HepG2 (cell line): Measurements from ENCODE around the gene INSIG2. TPM values are rescaled to one million over a fixed set of nuclear protein-coding genes. Genes with fewer than 3 reads are reported as not detected.

ENCODE experiments used
- DZIP1 ChIP-seq: sonication (generic); formaldehyde crosslinking; IDR thresholded peaks from 2 replicates; pipeline ENCODE4 v1.5.0; 2020; ENCODE audit warnings: mild to moderate bottlenecking, missing genetic modification reagents
- EP300 ChIP-seq, 3 experiments: sonication (generic) in 1 of 3; formaldehyde crosslinking in 1 of 3; IDR thresholded peaks; 2 replicates each; pipeline versions ENCODE4 v1.5.1 to v1.6.1; 2011 to 2020; ENCODE audit warnings: low read depth in 2 of 3, low read length in 2 of 3, borderline replicate concordance in 1 of 3, improper control_type of control experiment in 1 of 3, mild to moderate bottlenecking in 1 of 3, missing genetic modification reagents in 1 of 3, moderate library complexity in 1 of 3
- FOXA1 ChIP-seq, 2 experiments: fragments of 450-650 bp in 1 of 2; sonication (generic) in 1 of 2; formaldehyde crosslinking in 1 of 2; IDR thresholded peaks; 2 replicates each; pipeline versions ENCODE4 v1.4.0 to v1.6.1; 2016 to 2020; ENCODE audit warnings: missing genetic modification reagents in 1 of 2
- FOXA3 ChIP-seq: IDR thresholded peaks from 2 replicates; pipeline ENCODE4 v1.6.1; 2016; ENCODE audit warnings: missing genetic modification reagents, missing compliant biosample characterization
- HDAC1 ChIP-seq: sonication (generic); formaldehyde crosslinking; IDR thresholded peaks from 2 replicates; pipeline ENCODE4 v1.5.1; 2020; ENCODE audit warnings: mild to moderate bottlenecking, missing genetic modification reagents
- POLR2A ChIP-seq, 2 experiments: IDR thresholded peaks; 2 replicates each; pipeline ENCODE4 v1.6.1; 2011; ENCODE audit warnings: low read depth in 2 of 2, low read length in 2 of 2, mild to moderate bottlenecking in 1 of 2, moderate library complexity in 1 of 2; ENCODE audit not compliant: insufficient read depth in 1 of 2
- POLR2AphosphoS5 ChIP-seq: IDR thresholded peaks from 2 replicates; pipeline ENCODE4 v1.6.1; 2012; ENCODE audit warnings: low read depth, low read length
- RERE ChIP-seq: IDR thresholded peaks from 2 replicates; pipeline ENCODE4 v1.6.1; 2016; ENCODE audit warnings: low read depth, missing genetic modification reagents, missing compliant biosample characterization
- SOX13 ChIP-seq, 3 experiments: fragments of 450-650 bp in 1 of 3; sonication (generic) in 1 of 3; formaldehyde crosslinking in 1 of 3; IDR thresholded peaks in 2 of 3; conservative IDR thresholded peaks in 1 of 3; 2 replicates each; pipeline versions ENCODE4 v1.5.0 to v1.6.1; 2016 to 2020; ENCODE audit warnings: antibody characterized with exemption in 1 of 3, mild to moderate bottlenecking in 1 of 3, missing compliant biosample characterization in 1 of 3, missing genetic modification reagents in 1 of 3, moderate library complexity in 1 of 3
- SOX5 ChIP-seq: IDR thresholded peaks from 2 replicates; pipeline ENCODE4 v1.6.1; 2016; ENCODE audit warnings: borderline replicate concordance
- YY1 ChIP-seq: IDR thresholded peaks from 2 replicates; pipeline ENCODE4 v1.6.1; 2011; ENCODE audit warnings: low read length, low read depth, moderate library complexity, mild to moderate bottlenecking; ENCODE audit not compliant: insufficient read depth, insufficient replicate concordance
- ZGPAT ChIP-seq: IDR thresholded peaks from 2 replicates; pipeline ENCODE4 v1.6.1; 2016; ENCODE audit warnings: mild to moderate bottlenecking
- ZKSCAN5 ChIP-seq: sonication (generic); formaldehyde crosslinking; IDR thresholded peaks from 2 replicates; pipeline ENCODE4 v1.5.1; 2020; ENCODE audit warnings: mild to moderate bottlenecking, missing genetic modification reagents
- ZNF12 ChIP-seq: sonication (generic); formaldehyde crosslinking; IDR thresholded peaks from 2 replicates; pipeline ENCODE4 v1.5.0; 2020; ENCODE audit warnings: missing genetic modification reagents
- ZNF331 ChIP-seq: sonication (generic); formaldehyde crosslinking; IDR thresholded peaks from 2 replicates; pipeline ENCODE4 v1.4.0; 2020; ENCODE audit warnings: missing genetic modification reagents
- ZNF644 ChIP-seq: IDR thresholded peaks from 2 replicates; pipeline ENCODE4 v1.6.1; 2016; ENCODE audit warnings: low read depth
- polyA plus RNA-seq, 8 experiments: library from polyadenylated mRNA; depleted of rRNA in 3 of 8; stranded (reverse) in 7 of 8; unstranded in 1 of 8; fragments of >200 nt; fragmentation: Illumina TruSeq in 4 of 8; extraction: Trizol in 4 of 8; gene quantifications; 2 replicates each; pipeline versions ENCODE4 v1.2.1 to v1.2.3, GENCODE V29; 2011 to 2016; ENCODE audit warnings: low read depth in 4 of 8, missing spikeins in 1 of 8, mixed read lengths in 1 of 8; ENCODE audit not compliant: insufficient read depth in 1 of 8
- total RNA-seq, 5 experiments: library from RNA; depleted of rRNA; stranded (reverse); fragments of >200 nt; fragmentation: Illumina TruSeq; extraction: Trizol; gene quantifications; 2 replicates each; pipeline ENCODE4 v1.2.3, GENCODE V29; 2016; ENCODE audit warnings: low read depth in 1 of 5

Gene INSIG2
- total and polyA plus RNA-seq, 2 of the 13 experiments (the other 11 are each of a cell fraction or from before 2014, with no cell fraction given): 73.5 to 481 TPM

DNA sequence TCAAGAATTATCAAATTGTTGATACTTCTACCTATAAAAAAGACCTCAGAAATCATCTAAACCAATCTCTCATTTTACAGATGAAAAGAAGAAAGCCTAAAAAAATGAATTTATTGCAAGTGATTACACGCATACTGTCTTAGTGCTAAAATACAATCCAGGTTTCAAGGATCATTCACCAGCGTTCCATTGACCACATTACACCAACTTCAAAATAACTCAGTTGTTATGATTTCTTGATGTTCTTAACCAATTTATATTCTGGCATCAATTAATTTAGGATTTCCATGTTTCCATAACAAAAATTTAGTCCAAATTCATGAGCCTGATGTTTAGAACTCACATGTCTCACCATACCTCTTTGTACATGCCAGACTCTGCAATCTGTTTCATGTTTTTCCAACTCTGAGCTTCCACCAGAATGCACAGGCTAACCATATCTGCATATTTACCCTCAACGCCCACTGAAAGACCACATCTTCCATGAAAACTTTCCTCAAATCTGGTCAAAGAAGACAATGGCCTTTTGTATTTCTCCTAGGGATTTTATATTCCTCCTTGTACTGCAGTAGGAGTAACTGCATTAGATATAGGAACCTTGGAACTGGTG is 2.1 kb upstream of the INSIG2 start (continued):
- TF ChIP-seq DZIP1 (CRISPR knock-in tag) (no peak), ZGPAT (CRISPR knock-in tag) (peak; percentile 5; the same call in 1 of the 2 replicates), ZNF331 (peak; percentile 51; the same call in 1 of the 2 replicates), RERE (CRISPR knock-in tag) (0 out of 2 replicates have a peak, but pooled peaks have one; percentile 7), HDAC1 (CRISPR knock-in tag) (0 out of 2 replicates have a peak, but pooled peaks have one; percentile 4), EP300 (IDR thresholded peaks at IDR 0.05; ENCODE audit: low read depth in 2 of 2, low read length in 2 of 2) (peak in 1 of 2 experiments; percentile 60; a peak in 2 of 4 replicates), EP300 (CRISPR knock-in tag; IDR thresholded peaks at IDR 0.05; ENCODE audit: borderline replicate concordance) (no peak), POLR2AphosphoS5 (peak; percentile 59), FOXA1 (IDR thresholded peaks at IDR 0.05) (no peak), FOXA1 (CRISPR knock-in tag; IDR thresholded peaks at IDR 0.05) (peak; percentile 81), SOX13 (IDR thresholded peaks at IDR 0.05) (no peak), SOX13 (CRISPR knock-in tag; conservative IDR thresholded peaks at IDR 0.05 in 1 of 2, IDR thresholded peaks at IDR 0.05 in 1 of 2) (peak in 1 of 2 experiments; percentile 86; a peak in 2 of 4 replicates), ZKSCAN5 (CRISPR knock-in tag) (no peak), FOXA3 (peak; percentile 88), YY1 (peak; percentile 15), ZNF644 (CRISPR knock-in tag) (peak; percentile 36; the same call in 1 of the 2 replicates), ZNF12 (0 out of 2 replicates have a peak, but pooled peaks have one; percentile 22), SOX5 (CRISPR knock-in tag) (peak; percentile 54; the same call in 1 of the 2 replicates), POLR2A (IDR thresholded peaks at IDR 0.05; ENCODE audit: insufficient read depth in 1 of 2, low read depth in 2 of 2, low read length in 2 of 2) (peak; percentile 35 to 51; a peak in 2 of 4 replicates)
